Keratinocyte (primary cell): ENCODE results near the gene ADAMTS13. TPM values are rescaled to one million over a fixed set of nuclear protein-coding genes. Genes with fewer than 3 reads are reported as not detected.
"Not testable (repeated sequence)": the region's sequence is repeated elsewhere in the genome, so short reads cannot be mapped to it uniquely, and the experiment has no call there.

Source experiments
- DNase-seq: peaks from one replicate; pipeline ENCODE4 v3.0.0-alpha.2; 2011; ENCODE audit warnings: low read depth, missing footprints, low spot score
- FAIRE-seq: peaks from 2 replicates; lab custom pipeline; 2011; peaks lifted over from hg19 to GRCh38; lab: Jason Lieb, UNC
- H2AFZ ChIP-seq: 2 replicates; pipeline ENCODE4 v1.6.0; 2012; ENCODE audit warnings: low read length, control low read depth, inconsistent platforms; ENCODE audit not compliant: control insufficient read depth
- H3K27ac ChIP-seq: 2 replicates; pipeline ENCODE4 v1.5.1; 2011; ENCODE audit warnings: low read length; ENCODE audit not compliant: control insufficient read depth, insufficient read depth
- H3K27me3 ChIP-seq: 3 replicates; pipeline ENCODE4 v1.6.0; 2011; ENCODE audit warnings: low read length; ENCODE audit not compliant: control insufficient read depth, insufficient read depth; ENCODE audit errors: extremely low read depth
- H3K36me3 ChIP-seq, 2 experiments: 2 replicates in 1 of 2; 3 replicates in 1 of 2; pipeline ENCODE4 v1.5.1; 2011; ENCODE audit warnings: low read length in 2 of 2, mild to moderate bottlenecking in 1 of 2; ENCODE audit not compliant: control insufficient read depth in 2 of 2, insufficient read depth in 2 of 2; ENCODE audit errors: extremely low read depth in 1 of 2
- H3K4me1 ChIP-seq: 3 replicates; pipeline ENCODE4 v1.5.1; 2011; ENCODE audit warnings: low read length; ENCODE audit not compliant: control insufficient read depth, insufficient read depth; ENCODE audit errors: extremely low read depth
- H3K4me2 ChIP-seq: 3 replicates; pipeline ENCODE4 v1.6.0; 2011; ENCODE audit warnings: low read depth, low read length; ENCODE audit not compliant: control insufficient read depth, insufficient read depth; ENCODE audit errors: extremely low read depth
- H3K4me3 ChIP-seq, 3 experiments: fragments of 200-600 bp in 1 of 3; sonication (generic) in 1 of 3; 2 replicates in 2 of 3; 3 replicates in 1 of 3; pipeline ENCODE4 v1.5.1; 2011 to 2016; ENCODE audit warnings: low read length in 3 of 3, mild to moderate bottlenecking in 3 of 3, control low read depth in 2 of 3, inconsistent platforms in 1 of 3, low read depth in 1 of 3, mixed read lengths in 1 of 3, mixed run types in 1 of 3, moderate library complexity in 1 of 3; ENCODE audit not compliant: control insufficient read depth in 2 of 3, insufficient read depth in 2 of 3; ENCODE audit errors: extremely low read depth in 1 of 3
- H3K79me2 ChIP-seq: 2 replicates; pipeline ENCODE4 v1.6.0; 2012; ENCODE audit warnings: low read length; ENCODE audit not compliant: control insufficient read depth, insufficient read depth
- H3K9ac ChIP-seq: 3 replicates; pipeline ENCODE4 v1.6.0; 2011; ENCODE audit warnings: low read length; ENCODE audit not compliant: control insufficient read depth, insufficient read depth; ENCODE audit errors: extremely low read depth
- H3K9me1 ChIP-seq: 3 replicates; pipeline ENCODE4 v1.6.0; 2011; ENCODE audit warnings: low read length; ENCODE audit not compliant: control insufficient read depth, insufficient read depth; ENCODE audit errors: extremely low read depth
- H3K9me3 ChIP-seq: 2 replicates; pipeline ENCODE4 v1.5.1; 2012; ENCODE audit warnings: low read depth, low read length; ENCODE audit not compliant: control insufficient read depth
- H4K20me1 ChIP-seq: 3 replicates; pipeline ENCODE4 v1.6.0; 2011; ENCODE audit warnings: low read length; ENCODE audit not compliant: control insufficient read depth, insufficient read depth; ENCODE audit errors: extremely low read depth
- EZH2 ChIP-seq: IDR thresholded peaks from one replicate; pipeline ENCODE4 v1.6.1; 2012; ENCODE audit warnings: inconsistent platforms, mild to moderate bottlenecking, low read length, moderate library complexity
- dilution Hi-C: fragments of 300-500 bp; cut with MboI; formaldehyde crosslinking; loops from one replicate; pipeline ENCODE4 v1.7.0; 2020; ENCODE audit warnings: low sequenced_read_pairs; ENCODE audit not compliant: extremely low pct_ligation_motif_present
- polyA plus RNA-seq, 5 experiments: library from polyadenylated mRNA; depleted of rRNA in 3 of 5; stranded (reverse) in 3 of 5; stranded (forward) in 1 of 5; unstranded in 1 of 5; fragments of >200 nt; gene quantifications; 1 replicate in 1 of 5; 2 replicates in 3 of 5; 3 replicates in 1 of 5; pipeline versions ENCODE4 v1.2.1 to v1.2.3, GENCODE V29; 2011 to 2012; ENCODE audit warnings: missing spikeins in 2 of 5, low read depth in 1 of 5, low replicate concordance in 1 of 5
- TF ChIP-seq, protein P1 (sequence below), 3 experiments: IDR thresholded peaks in 1 of 3; conservative IDR thresholded peaks in 1 of 3; optimal IDR thresholded peaks in 1 of 3; 2 replicates in 2 of 3; 3 replicates in 1 of 3; pipeline versions ENCODE3 to v1.5.1; 2011; ENCODE audit warnings: low read length in 3 of 3, mild to moderate bottlenecking in 3 of 3, moderate library complexity in 2 of 3, control low read depth in 1 of 3, inconsistent platforms in 1 of 3; ENCODE audit not compliant: insufficient read depth in 2 of 3; ENCODE audit errors: extremely low read depth in 1 of 3

ADAMTS13 gene
- polyA plus RNA-seq, 1 donor (not counting 4 experiments of a cell fraction or from before 2014, with no cell fraction given): 1.1 TPM

DNA sequence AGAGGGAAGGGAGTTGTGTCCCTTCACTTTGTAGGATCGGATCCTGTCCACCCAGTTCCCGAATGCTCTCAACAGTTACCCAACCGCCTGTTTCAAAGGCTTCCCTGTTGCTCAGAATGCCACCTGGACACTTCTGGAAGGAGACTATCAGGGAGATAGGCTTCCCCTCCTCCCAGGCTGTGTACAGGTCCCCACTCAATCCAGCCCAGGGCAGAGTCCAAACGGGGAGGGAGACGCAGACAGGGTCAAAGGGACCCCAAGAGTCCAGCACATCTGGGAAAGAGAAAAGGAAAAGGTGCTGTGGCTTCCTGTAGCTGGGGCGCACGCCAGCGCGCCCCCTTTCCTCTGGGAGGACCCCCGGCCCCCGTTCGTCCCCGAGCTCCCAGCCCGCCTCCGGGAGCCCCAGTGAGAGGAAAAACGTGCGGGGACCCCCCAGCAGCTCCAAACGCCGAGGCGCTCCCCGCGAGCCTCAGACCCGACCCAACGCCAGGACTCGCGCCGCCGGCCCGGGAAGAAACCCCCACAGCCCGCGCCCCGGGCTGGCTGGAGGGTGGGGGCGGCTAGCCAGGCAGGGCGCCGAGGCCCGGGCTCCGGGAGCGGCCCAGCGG, 46.9 kb upstream of the ADAMTS13 start:
- Histone ChIP-seq H3K9ac (peak overlapping the region; percentile 97), H3K27ac (peak overlapping the region; percentile 92), H3K4me3 (peak overlapping the region; percentile 83 to 99 (median 95)), H4K20me1 (peaks cover 28% of the 10 kb centered on the region), H3K36me3 (peaks cover 15 to 19% of the 10 kb centered on the region in 2 experiments), H3K79me2 (peaks cover 53% of the 10 kb centered on the region), H3K9me3 (no peaks in the 10 kb centered on the region), H3K4me1 (peaks cover 34% of the 10 kb centered on the region), H3K9me1 (peaks cover 8% of the 10 kb centered on the region), H3K4me2 (peak overlapping the region; percentile 81), H3K27me3 (no peaks in the 10 kb centered on the region), H2AFZ (no peak overlapping the region)
- DNase-seq (no peak), FAIRE-seq (no peak)
- dilution Hi-C loops: no loop called here
- TF ChIP-seq EZH2: no peak
- TF ChIP-seq, protein P1, sequence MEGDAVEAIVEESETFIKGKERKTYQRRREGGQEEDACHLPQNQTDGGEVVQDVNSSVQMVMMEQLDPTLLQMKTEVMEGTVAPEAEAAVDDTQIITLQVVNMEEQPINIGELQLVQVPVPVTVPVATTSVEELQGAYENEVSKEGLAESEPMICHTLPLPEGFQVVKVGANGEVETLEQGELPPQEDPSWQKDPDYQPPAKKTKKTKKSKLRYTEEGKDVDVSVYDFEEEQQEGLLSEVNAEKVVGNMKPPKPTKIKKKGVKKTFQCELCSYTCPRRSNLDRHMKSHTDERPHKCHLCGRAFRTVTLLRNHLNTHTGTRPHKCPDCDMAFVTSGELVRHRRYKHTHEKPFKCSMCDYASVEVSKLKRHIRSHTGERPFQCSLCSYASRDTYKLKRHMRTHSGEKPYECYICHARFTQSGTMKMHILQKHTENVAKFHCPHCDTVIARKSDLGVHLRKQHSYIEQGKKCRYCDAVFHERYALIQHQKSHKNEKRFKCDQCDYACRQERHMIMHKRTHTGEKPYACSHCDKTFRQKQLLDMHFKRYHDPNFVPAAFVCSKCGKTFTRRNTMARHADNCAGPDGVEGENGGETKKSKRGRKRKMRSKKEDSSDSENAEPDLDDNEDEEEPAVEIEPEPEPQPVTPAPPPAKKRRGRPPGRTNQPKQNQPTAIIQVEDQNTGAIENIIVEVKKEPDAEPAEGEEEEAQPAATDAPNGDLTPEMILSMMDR (optimal IDR thresholded peaks at IDR 0.05 in 1 of 3, IDR thresholded peaks at IDR 0.05 in 1 of 3, conservative IDR thresholded peaks at IDR 0.05 in 1 of 3; ENCODE audit: extremely low read depth in 1 of 3, insufficient read depth in 2 of 3, low read length in 3 of 3): peak in 1 of 3 experiments; percentile 42

GRCh38 chr9:133375724-133376654, 46.2 kb upstream of the ADAMTS13 start, which contains the start of the genes STKLD1 and SURF4:
Gene STKLD1, plus strand, starts transcription at chr9:133376366. Its CDS starts 108 bp downstream, at chr9:133376474.
Gene SURF4, minus strand, starts transcription at chr9:133376060. Its CDS starts 91 bp downstream, at chr9:133375969.
- Histone ChIP-seq H3K4me1 (peaks cover 31% of the 10 kb centered on the region), H3K36me3 (peaks cover 8 to 13% of the 10 kb centered on the region in 2 experiments), H3K79me2 (peaks cover 45% of the 10 kb centered on the region), H3K4me3 (peak within 1 kb of the TSS; percentile 83 to 99 (median 95)), H3K9ac (peak within 1 kb of the TSS; percentile 97), H3K27me3 (no peaks in the 10 kb centered on the region), H3K4me2 (peak within 1 kb of the TSS; percentile 90), H3K9me1 (peaks cover 8% of the 10 kb centered on the region), H2AFZ (peak within 1 kb of the TSS; percentile 69), H4K20me1 (peaks cover 20% of the 10 kb centered on the region), H3K9me3 (no peaks in the 10 kb centered on the region), H3K27ac (peak within 1 kb of the TSS; percentile 92)
- FAIRE-seq (no peak), DNase-seq (no peak)
- dilution Hi-C loops: no loop called here
- TF ChIP-seq EZH2: no peak
- TF ChIP-seq, protein P1 (optimal IDR thresholded peaks at IDR 0.05 in 1 of 3, IDR thresholded peaks at IDR 0.05 in 1 of 3, conservative IDR thresholded peaks at IDR 0.05 in 1 of 3; ENCODE audit: extremely low read depth in 1 of 3, insufficient read depth in 2 of 3, low read length in 3 of 3): no peak

DNA sequence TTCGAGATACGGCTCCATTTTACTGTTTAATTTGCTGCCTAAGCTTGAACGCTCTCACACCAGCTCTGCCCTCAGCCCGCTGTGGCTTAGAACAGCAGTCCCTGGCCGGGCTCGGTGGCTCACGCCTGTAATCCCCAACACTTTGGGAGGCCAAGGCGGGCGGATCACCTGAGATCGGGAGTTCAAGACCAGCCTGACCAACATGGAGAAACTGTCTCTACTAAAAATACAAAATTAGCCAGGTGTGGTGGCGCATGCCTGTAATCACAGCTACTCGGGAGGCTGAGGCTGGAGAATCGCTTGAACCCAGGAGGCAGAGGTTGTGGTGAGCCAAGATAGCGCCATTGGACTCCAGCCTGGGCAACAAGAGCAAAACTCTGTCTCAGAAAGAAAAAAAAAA, 44.9 kb upstream of the ADAMTS13 start:
- H4K20me1 ChIP-seq, H3K9me3 ChIP-seq, H3K4me2 ChIP-seq, H3K36me3 ChIP-seq, H2AFZ ChIP-seq, dilution Hi-C loops, H3K9me1 ChIP-seq, H3K27ac ChIP-seq, H3K9ac ChIP-seq, DNase-seq, FAIRE-seq, H3K4me3 ChIP-seq, H3K27me3 ChIP-seq: not testable (repeated sequence)
- peaks cover 18% of the 10 kb centered on the region for H3K4me1 ChIP-seq
- H3K79me2 ChIP-seq: peaks cover 32% of the 10 kb centered on the region
